Brain microvascular endothelial cell (primary cell): ENCODE results near the gene RHD.

Experiments used
- DNase-seq: peaks from one replicate; pipeline ENCODE4 v3.0.0-alpha.2; 2020
- H3K27ac ChIP-seq: fragments of 250-450 bp; sonication (Bioruptor Pico); 2 replicates; pipeline ENCODE4 v1.5.1; 2020; ENCODE audit warnings: mild to moderate bottlenecking, moderate library complexity
- H3K27me3 ChIP-seq: fragments of 250-450 bp; sonication (Bioruptor Pico); replicated peaks from 2 replicates; pipeline ENCODE4 v1.5.1; 2020; ENCODE audit warnings: mild to moderate bottlenecking
- H3K36me3 ChIP-seq: fragments of 250-450 bp; sonication (Bioruptor Pico); replicated peaks from 2 replicates; pipeline ENCODE4 v1.5.1; 2020; ENCODE audit warnings: mild to moderate bottlenecking
- H3K4me3 ChIP-seq: 2 replicates; pipeline ENCODE4 v1.5.1; 2011; ENCODE audit warnings: low read depth, mild to moderate bottlenecking, control low read depth, low read length, moderate library complexity
- in situ Hi-C: cut with HindIII; loops from 2 replicates; pipeline ENCODE4 v1.10.0; 2017; ENCODE audit warnings: low sequenced_read_pairs, low pct_ligation_motif_present
- TF ChIP-seq, protein P1 (sequence below): IDR thresholded peaks from 2 replicates; pipeline ENCODE4 v1.5.1; 2011; ENCODE audit warnings: low read depth, mild to moderate bottlenecking, moderate library complexity, low read length, control low read depth, inconsistent platforms; ENCODE audit errors: missing control alignments

Gene RHD

DNA sequence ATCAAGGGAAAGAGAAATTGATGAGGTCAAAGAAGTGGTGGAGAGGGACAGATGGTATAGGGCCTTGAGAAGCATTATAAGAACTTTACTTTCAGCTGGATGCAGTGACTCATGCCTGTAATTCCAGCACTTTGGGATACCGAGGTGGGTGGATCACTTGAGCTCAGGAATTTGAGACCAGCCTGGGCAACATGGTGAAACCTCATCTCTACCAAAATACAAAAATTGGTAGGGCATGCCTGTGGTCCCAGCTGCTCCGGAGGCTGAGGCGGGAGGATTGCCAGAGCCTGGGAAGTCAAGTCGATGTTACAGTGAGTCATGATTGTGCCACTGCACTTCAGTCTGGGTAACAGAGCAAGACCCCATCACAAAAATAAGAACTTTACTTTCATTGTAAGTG is 71.6 kb downstream of the RHD start:
- Histone ChIP-seq H3K36me3 (peaks cover 26% of the 10 kb centered on the region), H3K27ac (peak overlapping the region; percentile 59)
- in situ Hi-C loops: no loop called here

DNA sequence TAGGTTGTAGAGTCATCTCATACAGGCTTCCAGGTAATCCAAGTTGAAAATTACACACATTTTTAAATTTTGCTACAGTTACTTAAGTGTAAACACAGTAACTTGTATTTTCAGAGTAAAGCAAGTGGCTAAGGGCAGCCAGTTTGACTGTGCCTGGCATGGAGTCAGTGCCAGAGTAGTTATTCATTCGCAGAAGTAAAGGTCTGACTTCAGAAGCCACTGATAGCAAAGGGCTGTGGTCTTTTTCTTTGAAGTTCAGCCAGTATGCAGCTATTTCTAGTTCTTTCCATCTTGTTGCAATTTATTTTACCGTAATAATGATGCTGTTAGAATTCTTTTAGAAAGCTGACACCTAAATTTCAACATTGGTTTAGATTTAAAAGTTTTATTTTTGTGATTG is 75.2 kb downstream of the RHD start:
- Histone ChIP-seq H3K27ac (no peak overlapping the region), H3K36me3 (peaks cover 32% of the 10 kb centered on the region), H3K27me3 (no peaks in the 10 kb centered on the region), H3K4me3 (no peak overlapping the region)
- in situ Hi-C loops: no loop called here
- no peak for DNase-seq
- TF ChIP-seq, protein P1, sequence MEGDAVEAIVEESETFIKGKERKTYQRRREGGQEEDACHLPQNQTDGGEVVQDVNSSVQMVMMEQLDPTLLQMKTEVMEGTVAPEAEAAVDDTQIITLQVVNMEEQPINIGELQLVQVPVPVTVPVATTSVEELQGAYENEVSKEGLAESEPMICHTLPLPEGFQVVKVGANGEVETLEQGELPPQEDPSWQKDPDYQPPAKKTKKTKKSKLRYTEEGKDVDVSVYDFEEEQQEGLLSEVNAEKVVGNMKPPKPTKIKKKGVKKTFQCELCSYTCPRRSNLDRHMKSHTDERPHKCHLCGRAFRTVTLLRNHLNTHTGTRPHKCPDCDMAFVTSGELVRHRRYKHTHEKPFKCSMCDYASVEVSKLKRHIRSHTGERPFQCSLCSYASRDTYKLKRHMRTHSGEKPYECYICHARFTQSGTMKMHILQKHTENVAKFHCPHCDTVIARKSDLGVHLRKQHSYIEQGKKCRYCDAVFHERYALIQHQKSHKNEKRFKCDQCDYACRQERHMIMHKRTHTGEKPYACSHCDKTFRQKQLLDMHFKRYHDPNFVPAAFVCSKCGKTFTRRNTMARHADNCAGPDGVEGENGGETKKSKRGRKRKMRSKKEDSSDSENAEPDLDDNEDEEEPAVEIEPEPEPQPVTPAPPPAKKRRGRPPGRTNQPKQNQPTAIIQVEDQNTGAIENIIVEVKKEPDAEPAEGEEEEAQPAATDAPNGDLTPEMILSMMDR: no peak

More for the DNA sequence above, 71.6 kb downstream of the RHD start:
- H3K27me3 ChIP-seq: no peaks in the 10 kb centered on the region
- TF ChIP-seq, protein P1: no peak
- H3K4me3 ChIP-seq: no peak overlapping the region
- DNase-seq: peak; percentile 80

DNA sequence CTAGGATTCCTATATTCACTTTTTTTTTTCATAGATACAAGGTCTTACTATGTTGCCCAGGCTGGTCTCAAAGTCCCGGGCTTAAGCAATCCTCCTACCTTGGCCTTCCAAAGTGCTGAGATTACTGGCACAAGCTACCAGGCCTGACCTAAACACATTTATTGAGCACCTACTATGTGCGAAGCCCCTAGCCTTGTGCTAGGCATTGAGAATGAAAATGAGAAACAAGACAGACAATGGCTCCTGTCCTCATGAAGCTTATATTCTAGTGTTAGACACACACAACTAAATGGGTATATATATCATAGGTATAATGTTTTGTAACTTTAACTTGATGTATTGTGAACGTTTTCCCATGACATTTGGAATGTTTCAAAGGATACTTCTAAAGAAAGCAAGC is 77.3 kb downstream of the RHD start:
- H3K4me3 ChIP-seq: no peak overlapping the region
- peaks cover 41% of the 10 kb centered on the region for H3K36me3 ChIP-seq
- H3K27me3 ChIP-seq: no peaks in the 10 kb centered on the region
- TF ChIP-seq, protein P1: no peak
- H3K27ac ChIP-seq: no peak overlapping the region
- DNase-seq: no peak
- in situ Hi-C loops: no loop called here

DNA sequence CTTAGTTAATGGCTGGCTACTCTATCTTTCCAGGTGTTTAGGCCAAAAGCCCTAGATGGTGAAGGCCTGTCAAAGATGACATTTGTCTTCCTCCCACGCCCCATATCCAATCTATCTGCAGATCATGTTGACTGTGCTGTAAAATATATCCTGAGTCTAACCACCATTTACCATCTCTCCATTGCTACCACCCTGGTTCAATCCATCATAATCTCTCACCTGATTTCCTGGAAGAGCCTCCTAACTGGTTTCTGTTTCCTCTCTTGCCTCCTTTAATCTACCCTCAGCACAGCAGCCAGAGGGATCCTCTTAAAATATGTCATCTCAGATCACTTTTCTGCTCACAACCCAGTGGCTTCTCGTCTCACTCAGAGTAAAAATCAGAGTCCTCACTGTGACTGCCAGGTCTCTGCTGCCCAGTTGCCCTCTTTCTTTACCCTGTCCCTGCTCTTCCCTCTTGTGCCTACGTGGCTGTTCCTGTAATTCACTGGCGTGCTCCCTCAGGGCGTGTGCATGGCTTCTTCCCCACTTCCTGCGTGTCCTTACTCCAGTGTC is 83.6 kb downstream of the RHD start:
- H3K36me3 ChIP-seq: peaks cover 59% of the 10 kb centered on the region
- H3K4me3 ChIP-seq: no peak overlapping the region
- no peak overlapping the region for H3K27ac ChIP-seq
- no peaks in the 10 kb centered on the region for H3K27me3 ChIP-seq
- TF ChIP-seq, protein P1: no peak
- DNase-seq: no peak
- in situ Hi-C loops: no loop called here

DNA sequence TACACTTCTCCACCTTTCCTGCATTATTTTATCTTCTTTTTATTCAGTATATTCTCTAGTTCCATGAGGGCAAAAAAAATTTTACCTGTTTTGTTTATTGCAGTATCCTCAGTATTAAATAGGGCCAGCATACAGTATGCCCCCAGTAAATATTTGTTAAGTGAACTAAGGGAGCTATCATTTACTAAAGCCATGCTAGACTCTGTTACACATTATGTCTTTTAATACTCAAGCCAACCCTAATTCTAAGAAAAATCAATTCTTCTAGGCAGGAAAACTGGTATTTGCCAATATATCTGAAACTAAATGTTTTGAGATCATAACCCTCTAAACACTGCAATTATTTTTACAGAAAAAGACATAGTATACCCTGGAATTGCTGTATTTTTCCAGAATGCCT is 84.1 kb downstream of the RHD start:
- no peak for DNase-seq
- H3K36me3 ChIP-seq: peaks cover 61% of the 10 kb centered on the region
- H3K27me3 ChIP-seq: no peaks in the 10 kb centered on the region
- TF ChIP-seq, protein P1: no peak
- in situ Hi-C loops: no loop called here
- H3K27ac ChIP-seq: no peak overlapping the region
- no peak overlapping the region for H3K4me3 ChIP-seq

DNA sequence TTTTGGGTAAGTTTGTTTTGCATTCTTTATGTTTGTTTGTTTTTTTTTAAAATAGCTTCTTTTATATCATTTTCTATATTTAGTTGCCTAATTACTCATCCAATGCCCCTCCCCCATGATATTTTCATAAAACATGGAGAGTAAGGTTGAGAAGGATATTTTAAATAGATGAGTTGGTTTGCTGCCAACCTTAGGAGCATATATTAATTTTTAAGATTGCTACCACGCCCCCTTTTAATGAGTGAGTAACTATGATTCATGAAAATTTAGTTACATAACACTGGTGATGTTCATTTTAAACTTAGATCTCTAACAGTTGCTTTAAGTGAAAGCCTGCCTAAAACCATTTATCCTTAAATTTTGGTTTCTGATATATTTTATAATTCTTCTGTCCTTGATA is 84.5 kb downstream of the RHD start:
- DNase-seq: no peak
- Histone ChIP-seq H3K4me3 (no peak overlapping the region), H3K27ac (no peak overlapping the region), H3K27me3 (no peaks in the 10 kb centered on the region), H3K36me3 (peaks cover 64% of the 10 kb centered on the region)
- in situ Hi-C loops: no loop called here
- TF ChIP-seq, protein P1: no peak
